Pulmonary artery endothelial cell (primary cell): Measurements from ENCODE around the gene FAM3B. TPM values are rescaled to one million over a fixed set of nuclear protein-coding genes. Genes with fewer than 3 reads are reported as not detected.

Source experiments
- DNase-seq: peaks from one replicate; pipeline ENCODE4 v3.0.0-alpha.2; 2011; ENCODE audit warnings: low read depth, low spot score
- total RNA-seq: library from RNA; depleted of rRNA; stranded (reverse); fragments of >200 nt; gene quantifications from 2 replicates; pipeline ENCODE4 v1.2.3, GENCODE V29; 2014

Gene FAM3B
- total RNA-seq, 1 donor from 2014 or later, result not detected

DNA sequence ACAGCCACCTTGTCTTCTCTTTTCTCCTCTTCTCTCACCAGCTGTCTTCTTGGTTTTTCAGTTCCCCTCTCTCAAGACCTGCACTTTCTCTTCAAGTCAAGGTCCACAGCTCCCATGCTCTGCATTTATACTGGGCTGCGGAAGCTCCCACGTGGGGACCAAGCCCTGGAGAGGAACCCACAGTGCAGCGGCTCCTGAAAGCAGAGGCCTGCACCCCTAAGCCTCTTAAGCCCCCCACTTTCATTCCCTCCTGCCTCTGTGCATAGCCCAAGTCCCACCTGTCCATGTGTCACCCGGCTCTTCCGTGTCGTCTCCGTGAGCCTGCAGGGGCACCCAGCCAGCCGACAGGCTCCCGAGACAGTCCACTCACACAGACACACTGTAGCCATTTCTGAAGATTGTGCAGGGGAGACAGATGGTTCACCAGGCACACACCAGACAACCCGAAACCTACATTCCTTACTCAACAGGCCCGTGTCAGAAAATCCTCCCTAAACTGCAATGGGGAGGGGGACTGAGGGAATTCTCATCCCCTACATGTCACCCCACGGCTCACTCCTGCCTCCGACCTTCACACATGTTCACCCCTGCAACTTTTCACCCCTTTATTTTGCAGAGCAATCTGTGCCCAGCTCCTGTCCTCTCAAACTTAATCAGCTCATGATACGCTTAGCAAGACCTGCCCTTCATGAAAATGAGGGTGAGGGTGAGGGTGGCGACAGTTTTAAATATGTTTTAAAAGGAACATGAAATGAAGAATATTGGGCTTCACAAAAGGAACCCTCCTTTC, 51.5 kb downstream of the FAM3B start:
- no peak for DNase-seq

DNA sequence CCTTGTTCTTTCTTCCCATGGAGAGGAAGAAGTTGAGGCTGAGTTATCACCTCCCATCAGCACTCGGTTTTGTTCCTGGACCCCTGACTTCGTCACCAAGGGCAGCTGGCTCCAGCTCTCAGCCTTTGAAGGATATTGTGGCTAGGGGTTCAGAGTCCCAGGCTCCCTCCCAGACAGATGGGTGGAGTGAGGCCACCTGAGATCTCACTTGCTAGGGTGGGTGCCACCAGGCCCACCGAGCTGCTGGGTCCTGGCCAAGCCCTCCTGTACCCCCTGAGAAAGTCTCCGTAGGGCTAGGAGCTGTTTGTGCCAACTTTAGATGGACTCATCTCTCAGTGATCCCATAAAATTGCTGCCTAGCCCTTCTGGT, 52.1 kb downstream of the FAM3B start:
- no peak for DNase-seq

DNA sequence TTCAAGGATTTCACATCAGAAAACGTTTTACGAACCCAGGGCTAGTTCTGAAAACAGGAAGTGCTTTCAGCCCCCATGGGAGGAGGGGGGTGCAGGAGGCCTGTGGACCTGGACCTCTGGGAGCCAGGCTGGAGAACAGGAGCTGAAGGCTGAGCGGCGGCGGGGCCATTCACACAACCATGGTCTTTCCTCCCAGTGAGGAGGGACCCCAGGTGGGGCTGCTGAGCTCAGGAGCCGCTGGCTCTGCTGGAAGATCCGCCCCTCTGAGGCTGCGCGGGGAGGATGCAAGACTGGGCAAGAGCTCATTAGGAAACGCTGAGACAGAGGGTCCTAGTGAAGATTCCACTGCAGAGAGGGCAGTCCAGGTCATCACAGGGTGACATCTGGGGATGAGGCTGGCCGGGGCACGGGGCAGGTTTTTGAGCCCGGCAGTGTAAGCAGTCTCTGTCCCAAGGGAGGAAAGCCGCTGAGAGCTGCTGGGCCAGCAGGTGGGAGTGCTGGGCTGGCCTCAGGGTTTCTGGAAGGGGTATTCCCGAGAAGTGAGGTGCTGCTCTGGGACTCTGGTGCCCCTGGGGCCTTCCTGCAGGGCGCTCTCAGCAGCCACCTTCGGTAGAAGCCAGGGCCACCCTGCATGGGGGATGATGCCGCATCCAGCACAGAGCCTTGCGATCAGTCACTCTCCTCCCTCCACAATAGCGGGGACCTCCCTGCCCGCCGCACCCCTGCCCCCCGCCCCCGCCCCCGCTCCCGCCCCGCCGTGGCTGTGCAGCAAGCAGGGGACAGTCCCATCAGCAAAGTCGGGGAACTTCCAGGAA, 52.7 kb downstream of the FAM3B start:
- no peak for DNase-seq

DNA sequence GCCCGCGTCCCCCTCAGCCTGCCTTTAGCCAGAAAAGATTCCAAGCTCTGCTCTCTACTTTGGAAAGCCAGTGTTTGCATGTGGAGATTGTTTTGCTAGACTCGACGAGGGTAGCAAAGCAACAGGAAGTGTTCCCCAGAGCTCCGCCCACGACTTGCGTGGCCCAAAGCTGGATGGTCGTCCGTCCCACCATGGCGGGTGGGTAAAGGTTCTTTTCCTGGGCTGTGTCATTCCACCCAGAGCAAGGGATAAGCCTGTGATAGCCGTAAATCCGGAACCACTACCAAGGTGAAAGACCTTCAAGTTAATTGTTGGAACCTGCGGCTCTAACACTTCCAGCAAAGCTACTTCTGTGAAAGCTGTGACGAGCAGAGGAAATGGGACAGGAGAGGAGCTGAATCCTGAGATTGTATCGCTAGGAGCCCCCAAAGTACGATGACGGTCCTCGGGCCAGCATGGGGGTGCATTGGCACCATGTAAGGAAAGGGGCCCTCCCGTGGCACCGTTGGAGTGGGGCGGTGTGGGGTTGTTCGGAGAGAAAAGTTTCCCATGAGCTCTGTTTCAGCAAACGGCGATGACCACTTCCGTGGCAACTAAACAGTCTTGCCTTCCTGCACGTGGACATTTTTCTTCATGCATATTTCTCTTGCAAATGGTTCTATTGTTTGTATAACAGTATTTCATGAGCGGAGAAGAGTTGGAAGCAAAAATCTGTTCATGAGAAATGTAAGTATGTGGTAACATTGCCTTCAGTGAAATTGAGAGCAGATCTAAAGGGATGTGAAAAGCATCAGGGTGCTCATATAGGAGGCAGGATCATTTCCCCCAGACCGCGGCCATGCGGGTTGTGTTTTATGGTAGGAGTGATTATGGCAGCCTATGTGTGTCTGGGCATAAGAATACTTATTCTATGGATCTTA, 53.6 kb downstream of the FAM3B start:
- DNase-seq, result no peak

DNA sequence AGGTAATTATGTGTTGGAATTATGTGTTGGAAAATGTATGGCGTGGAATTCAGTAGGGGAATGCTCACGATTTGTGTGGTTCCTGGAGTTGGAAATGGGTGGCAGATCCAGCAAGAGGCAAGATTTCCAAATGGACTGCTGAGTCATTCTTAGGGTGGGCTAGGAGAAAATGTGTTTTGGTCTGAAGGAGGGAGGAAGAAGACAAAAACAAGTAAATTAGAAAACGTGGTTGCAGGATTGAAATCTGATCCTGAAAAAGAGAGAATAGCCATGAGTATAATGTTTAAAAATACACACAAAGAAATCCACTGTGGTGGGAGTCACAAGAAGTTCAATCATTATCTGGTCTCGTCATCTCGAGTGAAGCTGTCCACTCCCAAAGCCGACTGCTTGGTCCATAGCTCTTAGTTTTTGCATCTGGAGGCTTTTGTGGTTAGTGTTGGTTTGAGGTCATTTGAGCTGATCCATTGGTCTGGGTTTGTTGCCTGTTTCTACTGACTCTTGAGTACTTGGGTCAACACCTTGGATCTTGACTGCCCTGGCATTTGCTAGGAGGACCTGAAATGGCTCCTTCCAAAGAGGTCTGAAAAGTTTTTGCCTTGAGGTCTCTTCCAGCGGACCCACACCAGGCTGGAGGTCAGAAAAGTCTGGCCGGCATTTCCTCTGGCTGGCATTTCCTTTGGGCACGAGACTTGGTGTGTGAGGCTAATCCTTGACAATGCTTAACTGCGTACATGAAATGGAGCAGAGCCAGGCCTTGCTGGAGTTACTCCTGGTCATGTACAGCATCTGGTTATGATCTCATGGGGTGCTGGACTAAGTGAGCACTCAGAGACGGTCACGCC, 54.5 kb downstream of the FAM3B start:
- no peak for DNase-seq

DNA sequence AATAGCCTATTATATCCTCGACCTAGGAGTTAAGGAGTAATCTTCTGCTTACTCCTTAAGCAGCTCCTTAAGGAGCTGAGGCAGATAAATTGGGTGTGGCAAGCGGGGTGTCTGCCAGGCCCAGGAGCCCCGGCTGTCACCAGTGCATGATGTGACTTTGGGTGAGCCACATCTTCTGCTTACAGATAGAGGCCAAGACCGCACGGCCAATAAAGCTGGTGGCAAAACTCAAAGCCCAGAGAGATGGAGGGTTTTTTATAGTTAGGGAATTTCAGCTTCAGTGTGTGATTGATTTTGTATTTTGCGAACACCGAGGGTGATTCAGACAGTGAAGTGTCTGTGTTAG, 55.1 kb downstream of the FAM3B start:
- DNase-seq, result no peak

DNA sequence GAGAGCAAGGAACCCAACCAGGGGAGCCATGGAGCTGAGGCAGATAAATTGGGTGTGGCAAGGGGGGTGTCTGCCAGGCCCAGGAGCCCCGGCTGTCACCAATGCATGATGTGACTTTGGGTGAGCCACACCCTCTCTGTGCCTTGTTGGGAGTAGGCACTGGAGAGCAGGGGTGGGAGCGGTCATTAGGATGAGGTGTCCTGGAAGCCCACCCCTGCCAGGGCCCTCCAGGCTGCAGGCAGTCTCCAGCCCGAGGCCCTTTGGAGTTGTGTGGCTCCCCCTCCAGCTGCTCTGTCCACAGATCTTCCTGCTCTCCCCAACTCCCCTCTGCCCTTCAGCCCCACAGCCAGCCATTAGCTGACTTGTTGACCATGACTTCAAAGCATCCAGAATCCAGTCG, 56.7 kb downstream of the FAM3B start:
- DNase-seq, result no peak

DNA sequence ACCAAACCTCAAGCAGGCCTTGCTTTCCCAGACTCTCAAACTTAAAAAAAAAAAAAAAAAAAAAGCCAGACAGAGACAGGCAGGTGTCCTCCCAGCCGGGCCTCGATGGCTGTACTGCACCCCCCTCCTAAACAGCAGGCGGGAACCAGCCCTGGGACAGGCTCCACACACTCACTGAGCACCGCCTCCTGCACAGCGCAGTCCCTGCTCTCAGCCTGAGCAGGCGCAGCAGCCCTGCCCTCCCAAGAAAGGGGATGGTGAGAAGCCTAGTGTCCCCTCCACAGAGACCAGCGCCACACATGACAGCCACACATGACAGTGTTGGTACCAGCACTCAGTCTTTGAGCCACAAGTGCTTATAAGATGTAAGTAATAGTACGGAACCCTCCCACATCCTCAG, 57.2 kb downstream of the FAM3B start:
- no peak for DNase-seq

DNA sequence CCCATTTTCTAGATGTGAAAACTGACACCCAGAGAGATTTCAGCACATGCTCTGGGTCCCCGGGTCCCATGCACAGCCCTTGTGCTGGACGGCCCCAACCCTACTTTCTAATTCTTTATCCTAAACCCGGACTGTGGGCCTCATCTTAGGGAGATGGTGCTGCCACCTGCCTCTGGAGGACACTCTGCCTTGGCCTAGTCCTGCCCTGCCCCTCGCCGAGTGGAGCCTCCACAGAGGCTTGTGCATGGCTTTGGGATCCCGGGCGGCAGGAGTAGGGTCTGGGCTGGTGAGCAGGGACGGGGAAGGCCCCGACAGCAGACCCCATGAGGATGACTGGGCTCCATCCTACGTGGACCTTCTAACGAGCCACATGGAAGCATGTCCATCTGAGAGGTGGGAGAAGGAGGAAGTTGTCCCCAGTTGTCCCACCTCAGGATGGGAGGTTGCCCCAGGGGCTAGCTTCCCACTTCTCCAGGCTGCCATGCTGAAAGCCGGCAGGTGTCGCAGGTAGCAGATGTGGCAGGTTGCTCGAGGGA, 57.6 kb downstream of the FAM3B start:
- DNase-seq, result no peak

DNA sequence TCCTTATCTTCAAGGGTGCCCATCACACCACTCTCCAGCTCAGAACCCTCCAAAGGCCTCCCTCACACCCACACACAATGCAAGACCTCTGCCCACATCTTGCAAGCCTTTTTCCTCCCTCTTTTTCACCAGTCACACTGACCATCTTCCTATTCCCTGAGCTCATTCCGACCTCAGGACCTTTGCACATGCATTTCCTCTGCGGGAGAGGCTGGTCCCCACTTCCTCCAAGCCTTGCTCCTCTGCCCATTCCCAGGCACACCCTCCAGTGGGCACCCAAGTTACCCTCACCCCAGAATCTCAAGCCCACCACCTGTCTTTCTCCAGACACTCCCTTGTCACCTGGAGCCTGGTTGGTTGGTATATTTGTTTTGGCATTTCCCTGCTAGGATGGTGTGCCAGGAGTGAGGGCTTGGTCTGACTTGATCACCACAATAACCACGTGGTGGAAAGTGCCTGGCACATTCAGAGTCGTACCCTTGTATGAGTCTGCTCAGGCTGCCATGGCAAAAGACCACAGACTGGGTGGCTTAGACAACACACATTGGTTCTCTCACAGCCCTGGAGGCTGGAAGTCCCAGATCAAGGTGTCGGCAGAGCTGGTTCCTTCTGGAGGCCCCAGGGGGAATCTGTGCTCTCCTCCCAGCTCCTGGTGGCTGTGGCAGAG, 58.4 kb downstream of the FAM3B start:
- no peak for DNase-seq

DNA sequence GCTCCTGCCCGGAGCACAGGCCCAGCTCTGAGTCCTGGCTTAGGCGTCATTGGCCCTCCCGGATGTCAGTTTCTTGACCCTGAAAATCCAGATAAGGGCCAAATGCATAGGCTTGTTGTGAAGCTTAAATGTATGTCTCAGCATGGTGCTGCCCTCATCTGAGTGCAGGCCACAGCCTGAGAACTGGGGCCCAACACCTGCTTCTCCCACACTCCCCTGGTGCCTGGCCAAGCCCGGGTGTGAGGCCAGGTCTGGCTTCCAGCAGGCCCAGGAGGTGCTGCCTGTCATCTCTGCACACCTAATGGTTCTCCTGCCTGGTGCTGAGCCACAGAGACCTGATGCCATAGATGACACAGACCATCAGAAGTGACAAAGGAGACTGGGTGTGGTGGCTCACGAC, 59.3 kb downstream of the FAM3B start:
- DNase-seq, result no peak

DNA sequence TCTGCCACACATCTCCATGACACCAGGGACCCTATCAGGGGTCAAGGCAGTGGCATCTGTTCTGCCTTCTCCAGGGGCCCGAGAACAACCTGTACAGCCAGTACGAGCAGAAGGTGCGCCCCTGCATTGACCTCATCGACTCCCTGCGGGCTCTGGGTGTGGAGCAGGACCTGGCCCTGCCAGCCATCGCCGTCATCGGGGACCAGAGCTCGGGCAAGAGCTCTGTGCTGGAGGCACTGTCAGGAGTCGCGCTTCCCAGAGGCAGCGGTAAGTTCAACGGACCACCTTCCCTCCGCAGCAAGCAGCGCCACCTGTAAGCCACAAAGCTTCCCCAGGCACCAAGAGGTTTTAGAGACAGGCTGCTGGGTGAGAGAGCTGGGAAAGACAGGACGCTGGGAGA, 61.1 kb downstream of the FAM3B start:
- DNase-seq, result no peak

DNA sequence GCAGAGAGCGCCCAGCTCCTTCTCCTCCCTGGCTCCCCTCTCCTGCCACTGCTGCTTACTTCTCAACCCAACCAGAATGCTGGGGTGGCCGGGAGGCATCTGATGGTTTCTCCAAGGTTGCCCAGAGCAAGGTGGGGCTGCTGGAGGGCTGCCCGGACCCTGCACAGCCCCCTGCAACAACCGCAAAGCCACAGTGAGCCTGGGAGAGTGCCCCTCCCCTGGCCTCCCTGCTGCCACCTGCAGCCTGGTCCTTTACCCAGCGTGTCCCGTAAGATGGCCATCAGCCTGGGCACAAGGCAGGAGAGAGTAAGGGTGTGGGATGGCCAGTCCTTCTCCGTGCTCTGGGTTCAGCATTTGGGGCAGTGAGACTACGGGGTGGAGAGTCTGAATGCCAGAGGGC, 62.2 kb downstream of the FAM3B start:
- DNase-seq, result no peak

DNA sequence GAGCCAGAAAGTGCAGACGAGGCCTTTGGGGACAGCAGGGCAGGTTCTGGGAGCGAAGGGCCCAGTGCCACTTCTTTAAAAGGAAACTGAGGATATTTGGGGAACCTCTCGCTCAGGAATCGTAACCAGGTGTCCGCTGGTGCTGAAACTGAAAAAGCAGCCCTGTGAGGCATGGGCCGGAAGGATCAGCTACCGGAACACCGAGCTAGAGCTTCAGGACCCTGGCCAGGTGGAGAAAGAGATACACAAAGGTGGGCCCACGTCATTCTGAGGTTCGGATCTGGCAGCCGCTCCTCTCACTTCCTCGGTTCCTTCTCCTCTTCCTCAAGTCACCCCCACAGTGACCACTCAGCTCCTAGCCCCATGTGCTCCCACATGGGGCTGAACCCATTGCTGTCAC, 63.3 kb downstream of the FAM3B start:
- no peak for DNase-seq

DNA sequence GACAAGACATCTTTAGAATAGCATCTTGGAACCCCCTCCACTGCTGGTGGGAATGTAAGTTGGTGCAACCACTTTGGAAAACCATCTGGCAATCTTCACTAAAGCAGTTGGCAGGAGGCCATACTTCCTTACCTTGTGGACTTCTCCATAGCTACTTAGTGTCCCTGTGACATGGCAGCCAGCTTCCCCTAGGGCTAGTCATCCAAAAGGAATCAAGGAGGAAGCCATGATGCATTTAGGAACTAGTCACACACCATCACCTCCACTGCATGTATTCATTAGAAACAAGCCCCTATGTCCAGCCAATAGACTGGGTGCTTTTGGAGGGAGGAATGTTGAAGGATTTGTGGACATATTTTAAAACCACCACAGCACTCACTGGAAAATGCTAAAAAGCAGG, 65.1 kb downstream of the FAM3B start:
- DNase-seq, result no peak

DNA sequence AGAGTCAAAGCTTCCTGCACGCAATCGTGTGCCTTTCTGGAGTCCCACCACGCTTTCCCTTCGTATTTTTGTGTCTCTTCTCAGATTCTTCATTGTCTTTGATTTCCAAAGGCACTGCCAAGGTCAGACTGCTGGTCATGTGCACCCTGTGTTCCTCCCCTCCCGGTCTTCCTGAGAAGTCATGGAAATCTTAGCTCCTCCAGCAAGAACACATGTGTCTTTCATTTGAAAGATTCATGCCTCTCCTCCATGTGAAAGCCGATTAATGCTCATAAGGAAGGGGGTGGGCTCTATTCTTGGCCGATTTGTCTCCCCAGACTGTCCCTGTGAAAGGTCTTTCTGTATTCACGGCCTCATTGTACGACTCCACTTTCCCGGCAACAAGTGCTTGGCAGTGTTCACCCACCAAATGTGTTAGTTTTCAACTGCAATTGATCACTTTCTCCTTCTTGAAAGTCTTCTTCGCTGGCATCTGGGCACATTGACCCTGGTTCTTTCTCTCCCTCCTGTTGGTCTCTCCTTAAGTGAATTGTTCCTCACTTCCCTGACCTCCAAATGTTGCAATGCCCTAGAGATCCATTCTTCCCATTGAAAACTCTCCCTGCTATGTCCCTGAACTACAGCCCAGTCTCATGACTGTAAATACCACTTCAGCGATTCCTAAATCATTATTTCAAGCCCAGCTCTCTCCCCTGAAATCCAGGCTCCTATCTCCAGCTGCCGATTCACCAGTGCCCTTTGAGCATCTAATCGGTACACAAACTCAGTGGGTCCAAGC, 70.6 kb downstream of the FAM3B start:
- no peak for DNase-seq

DNA sequence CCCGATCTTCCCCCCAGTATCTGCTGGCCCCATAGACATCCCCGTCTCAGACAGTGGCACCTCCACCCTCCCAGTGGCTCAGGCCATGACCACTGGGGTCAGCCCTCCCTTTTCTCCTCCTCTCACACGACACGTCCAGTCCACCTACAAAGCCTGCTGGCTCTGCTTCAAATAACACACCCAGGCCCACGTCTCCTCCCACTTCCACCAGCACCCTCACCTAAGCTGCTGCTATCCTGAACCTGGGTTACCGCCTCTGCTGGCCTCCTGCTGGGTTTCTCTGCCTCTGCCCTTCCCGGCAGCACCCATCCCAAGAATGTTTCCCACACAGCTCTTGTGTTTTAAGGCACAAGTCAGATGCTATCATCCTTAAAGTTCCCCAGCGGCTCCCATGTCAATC, 71.2 kb downstream of the FAM3B start:
- DNase-seq, result no peak

DNA sequence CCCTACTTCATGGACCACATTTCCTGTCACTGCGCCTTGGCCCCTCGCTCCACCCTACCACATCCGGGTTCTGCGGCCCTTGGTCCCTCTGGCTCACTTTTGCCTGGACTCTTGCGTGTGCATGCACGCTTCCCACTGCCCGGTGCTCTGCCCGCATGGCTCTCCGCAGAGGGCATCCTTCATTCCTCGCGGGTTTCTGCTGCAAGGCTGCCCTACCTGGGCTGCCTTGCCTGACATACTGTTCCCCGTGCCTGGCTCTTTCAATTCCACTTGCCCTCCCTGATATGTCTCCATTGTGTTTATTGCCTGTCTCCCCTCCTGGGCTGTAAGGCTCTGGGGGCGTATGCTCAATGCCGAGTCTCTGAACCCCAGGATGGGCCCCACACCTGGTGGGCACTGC, 71.7 kb downstream of the FAM3B start:
- no peak for DNase-seq

DNA sequence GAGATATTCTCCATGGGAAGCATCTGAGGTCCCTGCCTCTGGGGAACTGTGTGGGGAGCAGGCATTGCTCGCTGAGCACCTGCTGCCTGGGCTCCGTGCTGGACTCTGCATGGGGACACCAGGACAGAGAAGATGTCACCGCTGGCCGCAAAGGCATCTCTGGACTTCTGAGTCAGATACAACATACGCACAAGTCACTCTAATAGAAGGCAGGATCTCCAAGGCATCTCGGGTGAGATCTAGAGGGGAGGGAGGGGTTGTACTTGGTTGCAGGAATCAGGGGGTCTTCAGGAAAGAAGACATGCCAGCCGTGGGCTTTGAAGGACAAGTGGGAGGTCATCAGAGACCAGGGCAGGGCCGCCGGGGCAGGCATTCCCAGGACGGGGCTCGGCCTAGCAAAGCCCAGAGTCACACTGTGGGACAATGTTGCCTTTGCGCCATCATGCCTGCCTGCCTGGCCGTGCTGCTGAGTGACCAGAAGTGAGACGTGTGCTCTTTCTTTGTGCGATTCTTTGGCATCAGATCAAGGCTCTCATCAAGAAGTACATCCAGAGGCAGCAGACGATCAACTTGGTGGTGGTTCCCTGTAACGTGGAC, 73.5 kb downstream of the FAM3B start:
- DNase-seq, result no peak
